HEK293T (cell line): ENCODE data around the gene ZSCAN4.

Experiments
- ELF4 ChIP-seq: fragments of 450-650 bp; IDR thresholded peaks from 2 replicates; pipeline ENCODE4 v1.6.1; 2017; ENCODE audit warnings: antibody characterized with exemption
- LEF1 ChIP-seq: fragments of 450-650 bp; IDR thresholded peaks from 2 replicates; pipeline ENCODE4 v1.6.1; 2017; ENCODE audit warnings: mild to moderate bottlenecking, borderline replicate concordance
- PKNOX1 ChIP-seq: fragments of 450-650 bp; IDR thresholded peaks from 2 replicates; pipeline ENCODE4 v1.6.1; 2016
- SP1 ChIP-seq: fragments of 450-650 bp; IDR thresholded peaks from 2 replicates; pipeline ENCODE4 v1.6.1; 2017
- SUZ12 ChIP-seq: fragments of 450-650 bp; IDR thresholded peaks from 2 replicates; pipeline ENCODE4 v1.6.1; 2016; ENCODE audit warnings: mild to moderate bottlenecking
- ZNF384 ChIP-seq: fragments of 450-650 bp; IDR thresholded peaks from 2 replicates; pipeline ENCODE4 v1.6.1; 2016

- no peak for TF ChIP-seq SP1
- no peak for TF ChIP-seq ZNF384
- TF ChIP-seq LEF1 = no peak
- no peak for TF ChIP-seq ELF4
- no peak for TF ChIP-seq SUZ12
- no peak for TF ChIP-seq PKNOX1
Measured at GRCh38 chr19:57675881-57676280, 7.1 kb downstream of the ZSCAN4 start.
